ENCODE results near the gene SESTD1. TPM values are rescaled to one million over a fixed set of nuclear protein-coding genes. Genes with fewer than 3 reads are reported as not detected.
A peak's percentile ranks its signal among the peaks of the same experiment; 100 is the strongest.

Gene SESTD1
- total and polyA plus RNA-seq, 2 of the 4 experiments (the other 2 are of a cell fraction), result 8.4 to 12.7 TPM

DNA sequence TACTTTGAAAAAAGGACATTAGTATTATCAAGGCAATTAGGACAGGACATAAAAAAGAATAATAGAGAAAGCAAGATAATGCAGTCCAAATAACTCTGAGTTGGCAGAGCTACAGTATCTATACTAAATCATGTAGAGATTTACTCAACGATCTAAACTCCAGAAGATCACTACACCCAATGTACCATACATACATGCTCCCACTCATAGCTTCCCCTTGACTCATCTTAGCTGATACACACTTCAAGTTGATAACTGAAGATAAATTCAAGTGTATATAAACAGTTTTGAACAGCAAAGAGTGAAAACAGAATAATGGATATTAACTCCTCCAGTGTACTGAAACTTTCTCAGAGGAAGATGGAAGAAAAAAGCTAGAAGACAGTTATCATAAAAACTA, 78.5 kb downstream of the SESTD1 start:
- ATAC-seq (ENCODE audit: low read depth) (peak; percentile 59), DNase-seq (peak; percentile 61)
- Histone ChIP-seq H3K14ac (replicated peaks; ENCODE audit: low read depth, low read length) (no peak overlapping the region), H2AFZ (replicated peaks; ENCODE audit: low read length, poor library complexity) (no peak overlapping the region), H4K91ac (ENCODE audit: insufficient read depth, low read depth, low read length) (no peak overlapping the region), H3K36me3 (ENCODE audit: control insufficient read depth, insufficient read depth, low read length) (0 out of 2 replicates have a peak, but pooled peaks cover 1% of the 10 kb centered on the region), H2AK5ac (ENCODE audit: low read depth, low read length) (no peak overlapping the region), H3K56ac (ENCODE audit: extremely low read depth, insufficient read depth, low read length) (no peak overlapping the region), H2BK20ac (ENCODE audit: low read depth, low read length) (no peak overlapping the region), H2BK15ac (ENCODE audit: low read depth, low read length) (no peak overlapping the region), H2BK5ac (ENCODE audit: low read depth, low read length, poor library complexity, severe bottlenecking) (no peak overlapping the region), H2AK9ac (replicated peaks; ENCODE audit: low read depth, low read length, poor library complexity) (no peak overlapping the region), H3K23ac (ENCODE audit: low read depth, low read length) (no peak overlapping the region), H3K27me3 (ENCODE audit: control insufficient read depth, insufficient read depth, low read length) (no peaks in the 10 kb centered on the region), H3K9ac (ENCODE audit: low read depth, low read length) (no peak overlapping the region), H3K9me1 (ENCODE audit: insufficient read depth, low read length) (no peaks in the 10 kb centered on the region), H3K27ac (ENCODE audit: insufficient read depth, low read length) (no peak overlapping the region), H3K4me3 (ENCODE audit: insufficient read depth, low read depth, low read length) (no peak overlapping the region), H2BK120ac (ENCODE audit: low read depth, low read length) (no peak overlapping the region), H3K18ac (ENCODE audit: low read depth, low read length) (no peak overlapping the region), H3K79me1 (ENCODE audit: low read depth in 1 of 2, low read length in 2 of 2) (peaks cover 10 to 11% of the 10 kb centered on the region in 2 experiments; a peak in 3 of 4 replicates), H3K4me1 (ENCODE audit: control insufficient read depth, insufficient read depth, low read length) (0 out of 2 replicates have a peak, but pooled peaks cover 2% of the 10 kb centered on the region), H4K5ac (ENCODE audit: low read depth, low read length) (no peak overlapping the region), H3K9me3 (ENCODE audit: control insufficient read depth, insufficient read depth, low read length) (no peaks in the 10 kb centered on the region), H3K4me2 (ENCODE audit: low read depth, low read length) (peak overlapping the region; percentile 10; the same call in 1 of the 2 replicates), H4K20me1 (ENCODE audit: insufficient read depth, low read length) (no peaks in the 10 kb centered on the region), H4K8ac (ENCODE audit: low read depth in 2 of 2, low read length in 2 of 2) (no peak overlapping the region), H3K4ac (ENCODE audit: low read depth, low read length) (no peak overlapping the region)
- no peak for TF ChIP-seq RFX5 (IDR thresholded peaks at IDR 0.05; ENCODE audit: low read depth, low read length)
- TF ChIP-seq FOS (IDR thresholded peaks at IDR 0.05; ENCODE audit: low read depth, low read length), result no peak
- no peak for TF ChIP-seq RCOR1 (IDR thresholded peaks at IDR 0.05; ENCODE audit: insufficient replicate concordance, low read length)
- TF ChIP-seq CEBPB (IDR thresholded peaks at IDR 0.05; ENCODE audit: low read depth, low read length), result no peak
- intact Hi-C loops (cut with micrococcal nuclease) (no loop called here), in situ Hi-C loops (cut with MboI; ENCODE audit: low sequenced_read_pairs) (no loop called here), dilution Hi-C loops (cut with HindIII; ENCODE audit: low sequenced_read_pairs, unreplicated experiment) (no loop called here)
- BruUV-seq (replicated peaks), result no TSS peak
- POLR2A ChIA-PET (ENCODE audit: unreplicated experiment), result no interaction called here
- CTCF ChIA-PET, result no interaction called here
- no CpG with 5 or more reads among the region's 1 CpG for WGBS, 2 experiments (ENCODE audit: extremely low coverage in 2 of 2, insufficient read length in 1 of 2)
